ENCODE results near the gene FSHR.

Gene FSHR

GRCh38 chr2:49028101-49028500 lies 126.2 kb downstream of the FSHR start:
- no peak for DNase-seq

GRCh38 chr2:49026706-49027105 lies 127.6 kb downstream of the FSHR start:
- no peak for DNase-seq

GRCh38 chr2:49021271-49021670 lies 133.0 kb downstream of the FSHR start:
- no peak for DNase-seq

- DNase-seq: no peak
Measured at GRCh38 chr2:49005261-49005660, 149.1 kb downstream of the FSHR start.

GRCh38 chr2:49004036-49004626 lies 150.2 kb downstream of the FSHR start:
- DNase-seq: no peak

- no peak for DNase-seq
Measured at GRCh38 chr2:49003201-49003600, 151.1 kb downstream of the FSHR start.

GRCh38 chr2:49002750-49003149 lies 151.6 kb downstream of the FSHR start:
- no peak for DNase-seq

- no peak for DNase-seq
Measured at GRCh38 chr2:49000695-49001094, 153.6 kb downstream of the FSHR start.

GRCh38 chr2:48998449-48998848 lies 155.9 kb downstream of the FSHR start:
- DNase-seq: no peak

- no peak for DNase-seq
Measured at GRCh38 chr2:48993576-48993975, 160.7 kb downstream of the FSHR start.

- DNase-seq: no peak
Measured at GRCh38 chr2:48991415-48992131, 162.7 kb downstream of the FSHR start.

- no peak for DNase-seq
Measured at GRCh38 chr2:48984922-48985321, 169.4 kb downstream of the FSHR start.

- DNase-seq: no peak
Measured at GRCh38 chr2:48983551-48983950, 170.8 kb downstream of the FSHR start.

GRCh38 chr2:48982887-48983435 lies 171.4 kb downstream of the FSHR start:
- DNase-seq: no peak

GRCh38 chr2:48980846-48981245 lies 173.5 kb downstream of the FSHR start:
- DNase-seq: no peak

- no peak for DNase-seq
Measured at GRCh38 chr2:48979691-48980090, 174.6 kb downstream of the FSHR start.

GRCh38 chr2:48978131-48978530 lies 176.2 kb downstream of the FSHR start:
- no peak for DNase-seq

GRCh38 chr2:48971801-48972200 lies 182.5 kb downstream of the FSHR start:
- DNase-seq: no peak

- no peak for DNase-seq
Measured at GRCh38 chr2:48968011-48968410, 186.3 kb downstream of the FSHR start.

GRCh38 chr2:48965204-48965603 lies 189.1 kb downstream of the FSHR start:
- no peak for DNase-seq

GRCh38 chr2:48961009-48961408 lies 193.3 kb downstream of the FSHR start:
- no peak for DNase-seq

- no peak for DNase-seq
Measured at GRCh38 chr2:48954935-48955334, 199.4 kb downstream of the FSHR start.

GRCh38 chr2:48954311-48954710 lies 200.0 kb downstream of the FSHR start:
- DNase-seq: no peak

- DNase-seq: no peak
Measured at GRCh38 chr2:48952614-48953013, 201.7 kb downstream of the FSHR start.

GRCh38 chr2:48952143-48952542 lies 202.2 kb downstream of the FSHR start:
- DNase-seq: no peak

Data from GF-D8 (cell line).